ENCODE measurements around the gene PCNX2.

PCNX2 gene

GRCh38 chr1:233336554-233337456 is 41.3 kb upstream of the PCNX2 start:
- Histone ChIP-seq H3K4me3 (ENCODE audit: low read length) (no peak overlapping the region), H2AFZ (ENCODE audit: low read length) (no peak overlapping the region), H3K4me1 (ENCODE audit: low read length) (no peaks in the 10 kb centered on the region), H3K36me3 (replicated peaks; ENCODE audit: insufficient read depth, low read length) (no peaks in the 10 kb centered on the region), H3K4me2 (ENCODE audit: low read depth, low read length) (no peak overlapping the region), H3K27ac (ENCODE audit: low read length) (no peak overlapping the region), H3K9me2 (replicated peaks; ENCODE audit: insufficient read depth, low read length) (no peaks in the 10 kb centered on the region), H3K27me3 (replicated peaks; ENCODE audit: insufficient read depth, low read length) (no peaks in the 10 kb centered on the region), H3K9ac (ENCODE audit: low read length) (no peak overlapping the region), H4K20me1 (ENCODE audit: insufficient read depth, low read length) (no peaks in the 10 kb centered on the region), H3K79me2 (ENCODE audit: low read length) (peaks cover 82% of the 10 kb centered on the region), H3F3A (ENCODE audit: insufficient read depth, low read length) (no peaks in the 10 kb centered on the region), H3K9me3 (replicated peaks; ENCODE audit: insufficient read depth, low read length) (no peaks in the 10 kb centered on the region)
- peak; percentile 3 for DNase-seq
- TF ChIP-seq EZH2phosphoT487 (IDR thresholded peaks at IDR 0.05; ENCODE audit: low read length) (no peak), CTCF (IDR thresholded peaks at IDR 0.05; ENCODE audit: low read length) (no peak), EZH2 (optimal IDR thresholded peaks at IDR 0.05; ENCODE audit: low read depth, low read length) (no peak)

DNA sequence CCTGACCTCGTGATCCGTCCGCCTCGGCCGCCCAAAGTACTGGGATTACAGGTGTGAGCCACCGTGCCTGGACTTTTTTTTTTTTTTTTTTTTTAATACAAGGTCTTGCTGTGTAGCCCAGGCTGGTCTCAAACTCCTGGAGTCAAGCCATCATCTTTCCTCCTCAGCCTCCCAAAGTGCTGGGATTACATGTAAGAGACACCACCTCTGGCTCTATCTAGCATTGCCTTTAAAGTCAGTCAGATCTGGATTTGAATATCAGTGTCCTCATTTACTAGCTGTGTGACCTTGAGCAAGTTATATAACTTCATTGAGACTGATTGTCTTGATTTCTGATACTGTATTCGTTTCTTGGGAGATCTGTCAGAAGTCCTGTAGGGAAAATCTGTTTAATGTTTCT is 38.6 kb upstream of the PCNX2 start:
- no peak overlapping the region for H3K27ac ChIP-seq (ENCODE audit: low read length)
- no peaks in the 10 kb centered on the region for H3F3A ChIP-seq (ENCODE audit: insufficient read depth, low read length)
- no peak overlapping the region for H3K9ac ChIP-seq (ENCODE audit: low read length)
- H3K27me3 ChIP-seq (replicated peaks; ENCODE audit: insufficient read depth, low read length): no peaks in the 10 kb centered on the region
- H3K9me2 ChIP-seq (replicated peaks; ENCODE audit: insufficient read depth, low read length): no peaks in the 10 kb centered on the region
- H3K79me2 ChIP-seq (ENCODE audit: low read length): peaks cover 84% of the 10 kb centered on the region
- H3K36me3 ChIP-seq (replicated peaks; ENCODE audit: insufficient read depth, low read length): no peaks in the 10 kb centered on the region
- no peak for TF ChIP-seq EZH2phosphoT487 (IDR thresholded peaks at IDR 0.05; ENCODE audit: low read length)
- no peak for TF ChIP-seq EZH2 (optimal IDR thresholded peaks at IDR 0.05; ENCODE audit: low read depth, low read length)
- TF ChIP-seq CTCF (IDR thresholded peaks at IDR 0.05; ENCODE audit: low read length): no peak
- H4K20me1 ChIP-seq (ENCODE audit: insufficient read depth, low read length): no peaks in the 10 kb centered on the region
- H3K4me3 ChIP-seq (ENCODE audit: low read length): no peak overlapping the region
- peaks cover 10% of the 10 kb centered on the region; the same call in 1 of the 2 replicates for H3K4me1 ChIP-seq (ENCODE audit: low read length)
- no peak overlapping the region for H3K4me2 ChIP-seq (ENCODE audit: low read depth, low read length)
- no peak for DNase-seq
- no peaks in the 10 kb centered on the region for H3K9me3 ChIP-seq (replicated peaks; ENCODE audit: insufficient read depth, low read length)
- no peak overlapping the region for H2AFZ ChIP-seq (ENCODE audit: low read length)

- Histone ChIP-seq H3K27ac (ENCODE audit: low read length) (no peak overlapping the region), H3K36me3 (replicated peaks; ENCODE audit: insufficient read depth, low read length) (no peaks in the 10 kb centered on the region), H3K9ac (ENCODE audit: low read length) (no peak overlapping the region), H3K27me3 (replicated peaks; ENCODE audit: insufficient read depth, low read length) (no peaks in the 10 kb centered on the region), H4K20me1 (ENCODE audit: insufficient read depth, low read length) (no peaks in the 10 kb centered on the region), H3K4me1 (ENCODE audit: low read length) (peaks cover 15% of the 10 kb centered on the region; the same call in 1 of the 2 replicates), H2AFZ (ENCODE audit: low read length) (no peak overlapping the region), H3K4me2 (ENCODE audit: low read depth, low read length) (no peak overlapping the region), H3K9me2 (replicated peaks; ENCODE audit: insufficient read depth, low read length) (no peaks in the 10 kb centered on the region), H3K4me3 (ENCODE audit: low read length) (no peak overlapping the region), H3F3A (ENCODE audit: insufficient read depth, low read length) (peaks cover 2% of the 10 kb centered on the region; the same call in 1 of the 2 replicates), H3K9me3 (replicated peaks; ENCODE audit: insufficient read depth, low read length) (no peaks in the 10 kb centered on the region), H3K79me2 (ENCODE audit: low read length) (peaks cover 83% of the 10 kb centered on the region)
- TF ChIP-seq CTCF (IDR thresholded peaks at IDR 0.05; ENCODE audit: low read length) (no peak), EZH2 (optimal IDR thresholded peaks at IDR 0.05; ENCODE audit: low read depth, low read length) (no peak), EZH2phosphoT487 (IDR thresholded peaks at IDR 0.05; ENCODE audit: low read length) (no peak)
- DNase-seq: no peak
Observed at GRCh38 chr1:233333086-233333485, 37.6 kb upstream of the PCNX2 start.
